Measurements from ENCODE around the gene SOX5.

GRCh38 chr12:23867794-23868193 lies 81.7 kb downstream of the SOX5 start:
- no peak for TF ChIP-seq EZH2 (optimal IDR thresholded peaks at IDR 0.05; ENCODE audit: low read depth, low read length)
- TF ChIP-seq CTCF (IDR thresholded peaks at IDR 0.05; ENCODE audit: low read length), result no peak
- no peak for TF ChIP-seq EZH2phosphoT487 (IDR thresholded peaks at IDR 0.05; ENCODE audit: low read length)

Measured in MM.1S (cell line).